Limb (tissue), 2 donors: ENCODE data around the gene METTL24.
"Not testable (repeated sequence)": the region's sequence is repeated elsewhere in the genome, so short reads cannot be mapped to it uniquely, and the experiment has no call there.

ENCODE experiments used
- DNase-seq, 2 donors: peaks; one replicate each; pipeline ENCODE4 v3.0.0-alpha.2; 2016; ENCODE audit errors: extremely low spot score in 2 of 2

METTL24 gene

GRCh38 chr6:110360676-110361075, 2.5 kb upstream of the METTL24 start:
- DNase-seq: no peak

GRCh38 chr6:110359556-110359955, 1.4 kb upstream of the METTL24 start:
- no peak for DNase-seq

GRCh38 chr6:110358553-110359160, 508 bp upstream of the METTL24 start:
- DNase-seq: no peak

DNA sequence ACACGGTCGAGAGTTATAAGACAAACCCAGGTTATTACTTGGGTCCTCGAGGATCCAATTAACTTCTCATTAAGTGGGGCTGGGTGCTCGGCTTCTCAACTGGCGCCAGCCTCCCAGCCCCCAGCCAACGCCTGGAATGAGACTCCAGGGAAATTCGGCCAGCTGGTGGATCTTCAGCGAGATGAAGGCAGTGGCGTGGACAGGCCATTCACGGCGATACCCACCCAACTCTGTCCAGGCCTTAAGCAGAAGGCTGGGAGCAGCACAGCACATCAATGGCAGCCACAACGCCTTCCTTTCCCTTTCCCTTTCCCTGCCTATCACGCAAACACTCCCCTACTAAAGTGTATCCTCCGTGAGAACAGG, 868 bp downstream of the METTL24 start:
- DNase-seq: no peak

DNA sequence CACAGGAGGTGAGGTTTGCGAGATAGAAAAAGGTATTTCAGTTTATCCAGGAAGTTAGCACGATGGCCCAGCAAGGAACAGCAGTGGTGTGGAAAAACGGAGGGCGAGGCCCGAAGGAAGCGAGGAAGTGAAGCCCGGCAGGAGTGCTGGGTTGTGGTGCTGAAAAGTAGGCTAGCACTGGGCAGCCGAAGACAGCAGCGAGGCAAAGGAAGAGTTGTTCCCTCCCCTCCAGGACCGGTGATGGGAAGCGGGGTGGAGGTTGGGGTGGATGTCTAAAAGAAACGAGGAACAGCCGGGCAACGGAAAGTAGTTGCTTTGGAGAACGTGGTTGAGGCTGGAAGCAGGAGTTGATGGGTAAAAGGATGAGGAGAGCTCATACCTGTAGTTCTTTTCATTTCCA, 1.4 kb downstream of the METTL24 start:
- DNase-seq: no peak

DNA sequence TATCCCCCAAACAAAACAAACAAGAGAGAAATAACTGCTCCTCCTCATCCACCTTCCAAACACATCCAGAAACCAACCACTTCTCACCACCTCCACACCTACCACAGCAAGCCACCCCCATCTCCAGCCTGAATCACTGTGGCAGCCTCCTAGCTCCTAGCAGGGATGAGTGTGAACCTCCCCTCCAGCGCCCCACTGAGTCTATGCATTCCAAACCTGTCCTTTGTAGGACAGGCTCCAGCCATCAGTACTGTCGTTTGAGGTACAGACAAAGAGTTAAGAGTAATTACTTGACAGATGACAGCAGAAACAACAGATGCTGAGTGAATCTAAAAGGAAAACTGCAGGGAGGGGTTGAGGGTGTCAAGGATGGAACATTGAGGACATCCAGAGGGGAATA, 2.4 kb downstream of the METTL24 start:
- DNase-seq: no peak

DNA sequence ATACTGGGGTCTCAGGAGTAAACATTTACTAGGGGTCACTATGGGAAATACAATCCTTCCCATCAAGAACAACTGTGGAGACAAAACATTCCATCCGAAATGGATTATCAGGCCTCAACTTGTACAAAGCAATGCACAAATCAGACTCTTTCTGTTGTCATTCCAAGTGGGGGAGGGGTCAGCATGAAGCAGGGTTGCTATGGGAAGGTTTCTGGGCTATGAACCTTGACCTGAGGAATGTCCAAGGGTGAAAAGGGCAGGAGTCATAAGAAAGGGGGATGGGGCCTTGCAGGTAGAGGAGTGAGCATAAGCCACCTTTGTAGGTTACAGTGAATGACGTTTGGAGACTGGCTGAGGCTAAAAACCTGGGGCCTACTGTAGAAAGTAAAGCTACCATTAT, 3.1 kb downstream of the METTL24 start:
- no peak for DNase-seq

DNA sequence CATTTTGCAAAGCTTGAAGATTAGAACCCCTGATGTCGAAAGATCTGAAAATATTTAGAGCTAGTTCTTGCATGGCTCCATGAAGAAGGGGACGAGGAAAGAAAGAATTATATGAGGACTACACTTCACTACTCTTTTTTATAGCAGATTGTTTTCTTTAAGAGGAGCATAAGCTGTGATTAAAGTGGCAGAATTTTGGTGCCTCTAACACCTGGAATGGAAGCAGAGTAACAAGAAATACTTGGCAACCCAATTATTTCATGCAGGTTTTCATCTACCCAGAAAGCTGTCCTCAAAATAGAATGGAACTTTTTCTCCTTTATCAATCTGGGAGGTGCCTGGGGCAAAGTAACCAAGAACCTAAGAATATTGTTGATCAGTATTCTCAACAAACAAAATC, 4.0 kb downstream of the METTL24 start:
- DNase-seq: no peak

DNA sequence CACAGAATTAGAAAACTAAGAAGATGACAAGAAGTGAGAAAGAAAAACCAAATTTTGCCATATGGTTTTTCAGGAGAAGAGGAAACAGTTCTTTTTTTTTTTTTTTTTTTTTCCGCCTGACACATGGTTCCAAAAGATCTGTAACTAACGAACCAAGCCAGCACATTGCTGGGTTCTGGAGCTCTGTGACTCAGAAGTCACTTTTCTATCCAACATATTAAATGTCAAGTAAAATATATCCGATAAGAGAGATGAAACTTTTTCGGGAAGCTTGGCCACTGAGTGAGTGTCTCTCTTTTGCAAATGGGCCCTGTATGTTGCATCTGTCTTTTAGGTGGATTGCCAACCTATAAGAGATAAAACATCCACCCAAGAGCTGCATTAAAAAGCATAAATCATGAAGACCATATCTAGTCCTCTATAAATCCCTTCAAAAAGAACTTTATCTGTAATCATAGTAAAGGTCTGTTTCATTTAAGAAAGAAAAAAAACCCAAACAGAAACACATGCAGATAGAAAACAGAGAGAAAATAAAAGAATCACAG, 4.6 kb downstream of the METTL24 start:
- no peak for DNase-seq

- DNase-seq: no peak
Observed at GRCh38 chr6:110352563-110353262, 5.4 kb downstream of the METTL24 start.

DNA sequence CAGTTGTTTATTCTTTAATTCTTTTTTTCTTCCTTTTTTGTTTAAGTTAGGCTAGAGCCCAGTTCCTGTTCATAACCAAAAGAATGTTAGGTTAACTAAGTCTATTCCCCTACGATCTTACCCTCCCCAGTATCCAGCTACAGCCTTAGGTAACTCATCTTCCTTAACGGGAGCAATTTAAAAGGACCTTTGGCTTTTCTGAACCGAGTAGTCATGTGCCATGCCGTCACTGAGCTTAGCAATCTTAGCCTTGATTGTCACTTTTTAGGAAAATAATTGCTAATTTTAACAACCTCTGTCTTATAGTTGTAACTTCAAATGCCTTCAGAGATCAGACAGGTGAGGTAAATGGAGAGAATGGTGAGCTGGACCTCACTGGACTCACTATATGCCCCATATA, 6.2 kb downstream of the METTL24 start:
- no peak for DNase-seq

- DNase-seq: no peak
Observed at GRCh38 chr6:110351546-110351945, 6.6 kb downstream of the METTL24 start.

- not testable (repeated sequence) for DNase-seq
Observed at GRCh38 chr6:110350593-110350992, 7.6 kb downstream of the METTL24 start.

DNA sequence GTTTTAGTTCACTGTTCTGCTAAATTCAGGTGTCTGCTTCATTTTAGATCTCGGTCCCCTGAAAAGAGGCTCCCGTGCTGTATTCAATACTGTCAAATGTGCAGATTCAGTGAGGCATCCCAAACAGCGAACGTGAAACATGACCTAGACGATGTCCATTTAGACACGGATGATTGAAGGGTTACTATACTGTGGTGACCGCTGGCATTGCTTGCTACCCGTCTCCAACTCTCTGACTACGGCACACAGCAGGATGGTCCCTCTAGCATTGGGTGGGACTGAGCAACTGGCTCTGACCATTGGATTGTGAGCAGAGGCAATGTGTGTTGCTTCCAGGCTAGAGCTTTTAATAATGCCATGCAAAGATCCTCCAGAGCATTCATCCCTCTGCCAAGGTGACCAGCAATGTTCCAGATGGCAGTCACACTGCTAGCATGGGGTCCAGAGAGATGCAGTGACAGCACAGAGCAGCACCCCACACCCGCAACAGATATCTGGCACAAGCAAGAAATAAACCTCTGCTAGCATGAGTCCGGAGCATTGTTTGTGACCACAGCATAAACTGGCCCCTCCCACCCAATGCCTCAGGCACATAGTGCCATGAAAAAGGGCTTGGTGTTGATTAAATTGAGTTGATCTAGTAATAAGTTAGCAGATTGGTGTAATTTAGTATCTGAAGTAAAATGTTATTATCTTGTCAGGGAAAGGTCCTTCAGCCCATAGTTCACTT, 9.0 kb downstream of the METTL24 start:
- DNase-seq: no peak

DNA sequence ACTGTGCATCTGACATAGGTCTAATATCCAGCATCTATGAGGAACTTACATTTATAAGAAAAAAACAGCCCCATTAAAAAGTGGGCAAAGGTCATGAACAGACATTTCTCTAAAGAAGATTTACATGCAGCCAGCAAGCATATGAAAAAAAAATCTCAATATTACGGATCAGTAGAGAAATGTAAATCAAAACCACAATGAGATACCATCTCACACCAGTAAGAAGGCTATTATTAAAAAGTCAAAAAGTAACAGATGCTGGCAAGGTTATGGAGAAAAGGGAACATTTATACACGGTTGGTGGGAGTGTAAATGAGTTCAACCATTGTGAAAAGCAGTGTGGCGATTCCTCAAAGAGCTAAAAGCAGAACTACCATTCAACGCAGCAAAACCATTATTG, 13.1 kb downstream of the METTL24 start:
- DNase-seq: no peak

DNA sequence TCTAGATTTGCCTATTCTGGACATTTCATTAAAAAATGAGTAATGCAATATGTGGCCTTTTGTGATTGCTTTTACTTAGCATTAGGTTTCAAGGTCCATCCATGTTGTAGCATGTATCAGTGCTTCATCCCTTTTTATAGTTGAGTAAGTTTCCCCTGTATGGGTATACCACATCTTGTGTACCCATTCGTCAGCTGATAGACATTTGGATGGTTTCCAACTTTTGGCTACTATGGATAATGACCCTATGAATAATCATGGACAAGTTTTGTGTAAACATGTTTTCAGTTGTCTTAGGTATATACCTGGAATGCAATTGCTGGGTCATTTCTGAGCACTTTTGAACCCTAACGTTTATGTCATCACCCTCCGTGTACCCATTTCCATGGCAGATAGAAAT, 15.4 kb downstream of the METTL24 start:
- DNase-seq: no peak

GRCh38 chr6:110341663-110342596, 16.2 kb downstream of the METTL24 start:
- DNase-seq: no peak

- DNase-seq: no peak
Observed at GRCh38 chr6:110341067-110341466, 17.1 kb downstream of the METTL24 start.

DNA sequence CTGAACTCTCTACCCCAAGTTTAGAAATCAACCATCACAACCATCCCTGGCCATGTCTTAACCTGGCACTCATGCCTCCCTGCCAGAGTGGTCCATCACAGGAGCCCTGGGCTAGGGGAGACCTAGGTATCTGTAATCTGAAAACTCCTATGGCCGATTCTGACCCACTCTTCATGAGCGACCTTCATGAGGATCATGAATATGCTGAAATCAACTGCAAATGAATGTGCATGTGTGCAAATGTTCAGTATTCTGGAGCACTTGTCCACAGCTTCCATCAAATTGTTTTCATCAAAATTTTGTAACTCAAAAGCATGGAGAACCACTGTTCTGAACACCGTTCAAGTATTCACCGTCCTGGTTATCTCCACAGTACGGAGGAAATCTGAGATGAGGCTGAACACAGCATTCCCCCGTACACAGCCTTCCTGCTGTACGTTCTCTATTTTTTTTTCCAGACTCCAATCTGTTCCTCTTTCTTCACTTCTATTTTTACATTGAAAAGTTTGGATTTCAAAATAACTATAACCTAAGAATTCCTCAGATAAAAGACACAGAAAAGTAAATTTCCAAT, 17.7 kb downstream of the METTL24 start:
- DNase-seq: no peak

- no peak for DNase-seq
Observed at GRCh38 chr6:110338820-110339470, 19.2 kb downstream of the METTL24 start.

DNA sequence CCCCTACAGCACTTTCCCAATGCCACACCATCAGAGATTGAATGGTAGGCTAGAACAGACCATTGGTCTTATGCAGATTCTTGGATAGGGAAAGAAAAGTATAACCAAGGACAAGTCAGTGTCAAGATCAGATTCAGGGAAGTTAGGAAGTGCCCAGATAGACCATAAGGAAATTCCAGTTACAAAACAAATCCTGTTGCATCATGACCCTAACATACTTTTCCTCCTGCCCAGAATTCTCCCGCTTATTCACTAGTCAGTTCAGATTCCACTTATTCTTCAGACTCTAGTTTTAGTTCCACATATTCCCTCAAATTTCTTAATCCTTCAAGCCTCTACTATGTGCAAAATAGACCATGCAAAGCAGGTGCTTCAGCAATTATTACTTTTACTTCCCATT, 20.7 kb downstream of the METTL24 start:
- DNase-seq: no peak
